ENCODE results near the gene RGMB.

The RGMB gene

DNA sequence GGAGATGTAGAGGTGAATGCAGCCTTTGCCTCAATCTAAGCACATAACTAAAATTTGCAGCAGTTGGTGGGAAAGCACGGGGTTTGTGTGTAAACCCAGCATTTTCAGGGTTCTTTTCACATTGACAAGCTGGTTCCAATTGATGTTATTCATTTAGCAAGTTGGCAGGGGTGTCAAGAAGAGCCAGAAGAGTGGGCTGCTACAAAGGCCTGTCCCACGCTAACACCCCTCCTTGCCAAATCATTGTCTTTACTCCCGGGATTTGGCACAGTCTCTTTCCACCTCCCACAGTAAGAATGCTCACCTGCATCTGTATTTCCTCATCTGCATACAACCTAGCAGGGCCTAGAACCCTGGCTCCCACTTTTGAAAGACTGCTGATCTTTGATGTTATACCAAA lies 11.8 kb downstream of the RGMB start:
- no peak for DNase-seq (ENCODE audit: low spot score)

DNA sequence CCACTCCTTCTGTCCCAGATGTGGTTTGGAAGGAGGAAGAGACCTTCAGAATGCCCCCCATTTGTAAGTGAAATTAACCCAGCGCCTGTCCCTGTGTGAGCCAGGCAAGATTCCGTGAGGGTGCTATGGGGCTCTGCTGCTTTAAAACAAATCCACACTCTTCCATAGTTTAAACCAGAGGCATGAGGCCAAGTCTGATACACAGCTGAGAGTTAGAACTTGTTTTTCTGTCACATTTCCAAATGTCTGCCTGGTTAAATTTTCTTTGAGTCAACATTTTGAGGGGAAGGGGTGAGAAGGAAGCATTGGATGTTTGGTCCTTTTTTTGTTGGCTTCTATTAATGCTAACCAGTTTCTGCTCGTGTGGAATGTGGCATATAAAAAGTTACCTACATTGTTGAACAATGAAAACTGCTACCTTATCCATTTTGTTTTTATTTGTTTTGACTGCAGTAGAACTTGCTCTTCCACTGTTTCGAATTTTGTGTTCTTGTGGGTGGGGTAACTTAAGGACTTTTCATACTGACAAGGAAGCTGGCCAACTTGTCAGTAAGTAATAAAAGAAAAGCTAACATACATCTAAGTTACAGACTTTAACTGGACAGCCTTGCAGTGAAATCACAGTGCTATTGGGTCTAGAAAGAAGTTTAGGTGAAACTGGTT lies 12.9 kb downstream of the RGMB start:
- DNase-seq (ENCODE audit: low spot score), result no peak

DNA sequence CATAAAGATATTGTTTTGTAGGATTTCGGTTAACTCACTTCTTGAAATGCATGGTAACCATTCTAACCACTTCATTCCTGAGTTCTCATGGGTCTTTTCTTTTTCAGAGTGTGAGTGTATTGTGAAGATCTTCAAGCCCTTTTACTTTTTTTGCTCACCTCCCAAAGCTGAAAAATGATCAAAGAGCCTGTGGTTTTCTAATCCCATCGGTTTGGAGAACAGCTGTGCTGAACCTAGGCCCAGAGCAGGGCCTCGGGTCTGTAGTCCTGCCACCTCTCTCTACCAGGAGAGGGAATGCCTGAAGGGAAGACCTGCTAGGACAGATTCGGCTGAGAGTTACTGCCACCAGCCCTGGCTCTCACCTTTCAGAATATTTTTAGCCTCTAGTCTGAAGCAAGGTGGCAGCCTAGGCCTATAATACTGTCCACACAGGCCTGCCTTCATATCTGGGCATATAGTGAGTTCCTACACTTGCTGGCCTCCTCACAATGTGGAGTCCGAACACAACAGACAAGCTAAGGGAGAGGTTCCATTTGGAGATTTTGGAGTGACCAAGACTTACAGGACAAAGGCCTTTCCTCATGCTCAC lies 13.8 kb downstream of the RGMB start:
- DNase-seq (ENCODE audit: low spot score), result no peak

DNA sequence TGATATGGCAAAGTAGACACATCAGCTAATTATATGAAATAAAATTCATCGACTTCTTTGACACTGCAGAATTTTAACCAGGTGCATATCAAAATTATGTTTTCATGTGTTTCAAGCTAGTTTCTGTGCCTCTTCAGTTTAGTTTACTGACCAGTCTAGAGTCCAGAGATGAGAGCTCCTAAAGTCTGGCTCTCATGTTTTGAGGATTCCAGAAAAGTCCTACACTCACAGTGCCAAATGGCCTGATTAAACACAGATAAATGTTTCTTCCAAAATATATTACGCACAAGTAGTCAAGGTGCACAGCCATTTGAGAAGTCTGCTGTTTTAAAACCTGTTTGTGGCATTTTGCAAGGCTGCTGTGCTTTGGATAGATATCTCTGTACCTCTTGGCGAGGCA lies 15.6 kb downstream of the RGMB start:
- DNase-seq (ENCODE audit: low spot score), result no peak

DNA sequence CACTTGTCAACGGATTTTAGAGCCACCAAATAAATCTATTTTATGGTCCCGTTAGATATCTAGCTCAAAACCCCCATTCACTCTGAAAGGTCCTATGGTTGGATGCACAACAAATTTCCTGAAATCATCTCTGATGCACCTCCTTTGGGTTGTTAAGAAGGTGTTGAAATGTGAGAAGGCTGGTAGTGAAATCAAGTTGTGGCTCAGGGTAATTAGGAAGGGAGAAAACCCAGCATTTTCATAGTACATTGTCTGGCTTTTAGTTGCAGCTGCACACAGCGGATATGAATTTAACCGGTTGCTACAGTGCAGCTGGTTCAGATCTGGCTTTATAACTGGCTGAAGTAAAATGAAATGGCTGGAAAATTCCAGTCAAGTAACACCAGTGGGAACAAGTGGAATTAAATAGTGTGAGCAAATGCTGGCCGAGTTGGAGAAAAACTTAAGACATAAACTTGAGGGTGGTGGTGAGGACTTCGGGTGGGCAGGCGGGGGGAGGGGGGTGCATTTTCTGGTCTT lies 17.6 kb downstream of the RGMB start:
- no peak for DNase-seq (ENCODE audit: low spot score)

DNA sequence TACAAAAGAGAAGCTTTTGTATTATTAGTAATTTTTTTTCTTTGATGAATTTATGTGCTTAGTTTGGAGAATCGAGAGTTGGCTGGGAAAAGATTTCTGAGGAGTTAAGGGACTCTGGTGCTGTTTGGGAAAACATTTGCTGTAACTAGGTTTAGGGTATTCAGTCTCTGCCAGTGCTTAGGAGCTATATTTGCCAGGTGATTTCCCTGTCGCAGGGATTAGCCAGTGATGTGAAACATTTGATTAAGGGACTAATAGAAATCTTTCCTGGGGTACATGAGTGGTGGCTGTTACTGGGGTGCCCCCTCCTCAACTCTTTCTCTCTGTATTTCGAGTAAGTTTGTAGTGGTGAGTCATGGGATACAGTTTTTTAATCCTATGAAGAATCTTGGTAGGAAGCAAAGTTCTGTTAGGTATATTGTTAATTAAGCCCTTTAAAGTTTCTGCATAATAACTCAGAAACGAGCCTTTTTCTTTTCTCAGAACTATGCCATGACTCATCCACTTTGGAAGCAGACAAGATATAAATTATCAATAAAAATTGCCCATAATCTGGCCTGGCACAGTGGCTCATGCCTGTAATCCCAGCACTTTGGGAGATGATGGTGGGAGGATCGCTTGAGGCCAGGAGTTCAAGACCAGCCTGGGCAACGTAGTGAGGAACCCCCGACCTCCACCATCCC lies 18.6 kb downstream of the RGMB start:
- DNase-seq (ENCODE audit: low spot score), result no peak

DNA sequence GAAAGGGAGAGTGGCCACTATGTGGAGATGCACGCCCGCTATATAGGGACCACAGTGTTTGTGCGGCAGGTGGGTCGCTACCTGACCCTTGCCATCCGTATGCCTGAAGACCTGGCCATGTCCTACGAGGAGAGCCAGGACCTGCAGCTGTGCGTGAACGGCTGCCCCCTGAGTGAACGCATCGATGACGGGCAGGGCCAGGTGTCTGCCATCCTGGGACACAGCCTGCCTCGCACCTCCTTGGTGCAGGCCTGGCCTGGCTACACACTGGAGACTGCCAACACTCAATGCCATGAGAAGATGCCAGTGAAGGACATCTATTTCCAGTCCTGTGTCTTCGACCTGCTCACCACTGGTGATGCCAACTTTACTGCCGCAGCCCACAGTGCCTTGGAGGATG lies 19.8 kb downstream of the RGMB start:
- DNase-seq (ENCODE audit: low spot score), result no peak

DNA sequence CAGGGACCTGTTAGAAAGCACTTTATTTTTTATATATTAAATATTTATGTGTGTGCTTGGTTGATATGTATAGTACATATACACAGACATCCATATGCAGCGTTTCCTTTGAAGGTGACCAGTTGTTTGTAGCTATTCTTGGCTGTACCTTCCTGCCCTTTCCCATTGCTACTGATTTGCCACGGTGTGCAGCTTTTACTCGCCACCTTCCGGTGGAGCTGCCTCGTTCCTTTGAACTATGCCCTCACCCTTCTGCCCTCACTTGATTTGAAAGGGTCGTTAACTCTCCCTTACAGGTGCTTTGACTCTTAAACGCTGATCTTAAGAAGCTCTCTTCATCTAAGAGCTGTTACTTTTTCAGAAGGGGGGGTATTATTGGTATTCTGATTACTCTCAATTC lies 20.5 kb downstream of the RGMB start:
- no peak for DNase-seq (ENCODE audit: low spot score)

DNA sequence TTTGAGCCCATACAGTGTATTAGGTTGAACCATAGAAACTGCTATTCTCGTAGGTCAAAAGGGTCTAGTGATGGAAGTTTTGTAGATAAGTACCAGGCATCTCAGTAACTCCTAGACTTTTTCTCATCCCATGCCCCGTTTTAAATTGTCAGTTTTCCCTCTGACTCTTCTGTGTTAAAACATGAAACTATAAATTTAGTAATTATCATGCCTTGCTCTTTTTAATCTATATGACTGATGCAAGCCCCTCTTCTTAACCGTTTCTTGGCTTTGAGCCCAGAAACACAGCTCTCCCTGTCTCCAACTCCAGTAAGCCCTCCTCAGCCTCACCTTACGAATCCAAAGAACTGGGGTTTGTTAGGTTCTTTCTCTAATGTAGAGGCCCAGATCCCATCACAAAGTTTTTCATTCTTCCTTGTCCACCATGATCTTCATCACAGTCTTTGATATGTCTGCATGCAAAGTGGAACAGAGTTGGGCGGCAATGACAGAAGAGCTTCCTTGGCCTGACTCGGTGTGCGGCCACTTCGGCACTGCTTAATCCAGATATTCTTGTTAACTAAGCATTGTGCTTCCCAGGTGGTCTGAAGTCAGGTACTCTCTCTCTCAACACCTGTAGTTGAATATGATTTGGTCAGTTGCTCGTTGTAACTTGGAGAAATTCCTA lies 21.1 kb downstream of the RGMB start:
- DNase-seq (ENCODE audit: low spot score), result no peak

DNA sequence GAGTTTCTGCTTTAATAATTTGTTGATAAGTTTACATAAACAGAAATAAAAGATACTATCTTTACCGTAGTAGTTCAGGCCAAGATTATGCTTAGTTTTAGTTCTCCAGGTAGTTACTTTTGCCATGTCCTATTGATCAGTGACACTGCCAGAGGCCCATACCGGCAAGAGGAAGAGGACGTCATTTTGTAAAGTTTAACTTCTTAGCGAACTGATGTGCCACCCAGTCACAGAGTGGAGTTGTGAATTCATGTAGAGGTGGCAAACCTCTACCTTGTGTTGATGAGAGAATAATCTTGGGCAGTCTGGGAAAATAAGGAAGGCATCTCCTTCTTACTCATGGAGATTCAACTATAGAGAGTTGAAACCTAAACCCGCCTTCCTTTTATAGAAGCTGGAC lies 21.8 kb downstream of the RGMB start:
- no peak for DNase-seq (ENCODE audit: low spot score)

DNA sequence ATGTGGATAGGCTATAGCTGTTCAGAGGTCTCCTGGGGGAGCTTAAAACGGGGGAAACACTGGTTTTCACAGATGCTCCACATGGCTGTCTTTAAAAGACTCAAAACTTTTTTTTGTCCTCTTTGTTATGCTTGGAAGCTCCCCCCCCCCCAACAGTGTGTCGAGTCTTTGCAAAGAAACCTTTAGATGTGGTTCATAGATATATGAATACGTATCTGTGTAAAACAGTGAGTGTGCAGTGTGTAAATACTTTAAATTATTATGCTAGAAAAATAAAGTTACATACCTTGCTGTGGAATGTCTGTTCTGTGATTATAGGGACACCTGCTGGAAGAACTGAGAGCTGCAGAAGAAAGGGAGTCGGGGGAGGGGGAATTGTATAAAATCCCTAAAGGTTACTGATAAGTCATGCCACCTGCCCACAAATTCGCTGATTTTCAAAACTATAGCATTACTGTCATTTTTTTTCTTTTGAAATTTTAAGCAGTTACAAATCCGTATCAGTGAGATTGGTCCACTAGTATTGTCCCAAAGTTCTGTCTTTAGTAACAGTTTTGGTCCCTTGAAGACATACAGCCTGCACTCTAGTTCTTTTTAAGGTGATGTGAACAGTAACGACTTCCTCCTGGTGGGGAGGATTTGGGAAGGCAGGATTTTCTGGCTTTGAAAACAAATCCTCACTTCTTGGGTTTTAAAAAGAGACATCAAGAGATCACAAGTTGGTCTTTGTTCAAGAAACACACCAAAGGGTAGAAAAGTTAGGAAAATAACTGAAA lies 22.9 kb downstream of the RGMB start:
- peak; percentile 64 for DNase-seq (ENCODE audit: low spot score)

DNA sequence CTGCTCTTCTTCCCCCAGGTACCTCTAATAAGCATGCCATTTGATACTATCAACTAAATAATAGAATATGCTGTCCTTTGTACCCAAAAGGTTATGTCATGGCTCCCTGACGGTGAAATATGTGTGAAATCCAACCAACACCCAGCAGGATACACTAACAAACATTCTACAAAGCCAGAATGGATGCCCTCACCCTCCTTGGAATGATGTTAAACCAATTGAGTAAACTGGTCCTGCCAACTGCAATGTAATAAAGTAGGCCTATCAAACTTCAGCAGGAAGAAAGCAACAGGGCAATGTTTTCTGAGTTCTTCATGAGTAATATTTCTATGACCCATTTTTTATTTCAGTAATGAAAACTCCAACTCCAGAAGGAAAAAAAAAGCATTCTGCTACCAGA lies 24.9 kb downstream of the RGMB start:
- DNase-seq (ENCODE audit: low spot score), result no peak

DNA sequence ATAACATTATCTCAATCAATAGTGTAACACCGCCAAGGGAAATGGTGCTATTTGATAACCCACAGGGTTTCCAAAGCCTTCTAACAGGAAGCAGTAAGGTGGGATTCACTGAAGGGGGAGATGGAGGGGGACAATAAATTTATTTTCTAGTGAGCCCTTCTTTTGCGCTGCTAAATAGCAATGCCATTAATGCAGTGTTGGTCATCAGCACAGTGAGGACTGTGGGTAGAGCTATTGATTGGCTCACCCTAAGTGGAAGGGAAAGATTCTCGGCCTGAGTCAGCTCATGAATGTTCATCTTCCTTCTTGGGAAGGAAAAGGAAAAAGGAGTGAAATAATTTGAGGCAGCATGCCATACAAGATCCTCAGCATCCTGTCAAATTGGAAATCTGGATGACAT lies 25.4 kb downstream of the RGMB start:
- DNase-seq (ENCODE audit: low spot score), result no peak

DNA sequence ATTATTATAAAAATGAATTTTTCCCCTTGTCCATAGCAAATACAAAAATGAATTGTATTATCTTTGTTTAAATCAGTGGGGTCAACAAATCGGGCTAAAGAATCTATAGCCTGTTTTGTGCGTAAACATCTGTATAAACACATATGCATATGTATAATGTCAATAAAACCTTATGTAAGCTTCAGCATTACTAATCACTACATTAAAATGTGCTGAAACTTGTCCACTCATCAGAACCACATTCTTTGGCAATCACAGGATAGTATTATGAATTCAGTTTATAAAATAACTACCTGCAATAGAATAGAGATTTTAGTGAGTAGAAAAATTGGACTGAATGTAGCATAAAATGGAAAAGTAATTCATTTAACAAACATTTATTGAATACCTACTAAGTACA lies 30.6 kb downstream of the RGMB start:
- DNase-seq (ENCODE audit: low spot score), result no peak

DNA sequence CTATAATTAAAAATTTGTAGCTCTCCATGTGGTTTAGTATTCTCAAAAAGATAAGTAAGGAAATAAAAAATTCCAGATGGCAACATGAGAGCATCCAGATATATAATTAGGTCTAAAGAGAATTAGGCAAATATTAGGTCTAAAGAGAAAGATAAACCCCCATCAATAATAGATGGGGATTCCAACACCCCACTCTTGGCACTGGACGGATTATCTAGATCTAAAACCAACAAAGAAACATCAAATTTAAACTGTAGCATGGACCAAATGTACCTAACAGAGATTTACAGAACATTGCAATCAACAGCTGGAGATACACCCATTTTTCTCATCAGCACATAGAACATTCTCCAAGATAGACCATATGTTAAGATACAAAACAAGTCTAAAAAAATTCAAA lies 31.6 kb downstream of the RGMB start:
- DNase-seq (ENCODE audit: low spot score), result no peak

DNA sequence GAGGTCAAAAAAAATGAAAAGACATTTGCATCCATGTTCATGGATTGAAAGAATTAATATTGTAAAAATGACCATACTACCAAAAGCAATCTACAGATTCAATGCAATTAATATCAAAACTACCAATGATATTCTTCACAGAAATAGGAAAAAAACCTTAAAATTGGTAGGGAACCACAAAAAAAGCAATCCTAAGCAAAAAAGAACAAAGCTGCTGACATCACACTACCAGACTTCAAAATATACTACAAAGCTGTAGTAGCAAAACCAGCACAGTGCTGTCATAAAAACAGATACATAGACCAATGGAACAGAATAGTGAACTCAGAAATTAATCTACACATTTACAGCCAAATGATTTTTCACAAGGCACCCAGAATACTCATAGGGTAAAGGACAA lies 34.3 kb downstream of the RGMB start:
- no peak for DNase-seq (ENCODE audit: low spot score)

DNA sequence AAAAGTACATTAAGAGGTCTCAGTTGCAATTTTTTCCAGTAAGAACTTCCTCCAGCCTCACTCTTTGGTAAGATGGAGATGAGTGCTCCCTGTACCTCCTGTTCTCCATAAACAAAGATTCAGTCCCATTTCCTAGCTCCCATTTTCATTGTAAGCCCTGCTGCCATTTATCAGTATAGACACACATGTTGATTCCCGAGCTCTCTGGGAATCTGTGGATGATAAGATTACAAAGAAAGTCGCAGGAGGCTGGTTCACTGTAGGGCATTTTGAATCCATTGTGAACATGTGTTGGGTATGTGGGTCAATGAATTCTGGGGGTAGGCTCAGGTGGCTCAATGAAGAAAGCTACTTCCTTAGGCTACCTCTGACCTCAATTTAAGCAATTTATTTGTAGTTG lies 36.7 kb downstream of the RGMB start:
- no peak for DNase-seq (ENCODE audit: low spot score)

DNA sequence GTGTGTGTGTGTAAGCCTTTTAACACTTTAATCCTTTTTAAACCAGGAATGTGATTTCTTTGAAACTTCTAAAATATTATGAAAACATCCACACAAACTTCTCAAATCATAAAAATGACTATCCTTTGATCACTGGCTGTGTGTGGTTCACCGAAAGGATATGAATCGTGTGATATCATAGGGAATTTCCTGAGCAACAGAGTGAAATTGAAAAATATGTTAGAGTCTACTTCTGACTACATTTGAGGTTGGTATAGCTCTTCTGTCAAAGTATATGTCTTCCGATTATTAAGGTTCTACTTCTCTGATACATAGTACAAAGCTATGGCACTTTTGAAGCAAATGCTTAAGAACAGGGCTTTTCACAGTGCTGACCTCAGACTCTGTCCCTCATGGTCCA lies 40.3 kb downstream of the RGMB start:
- DNase-seq (ENCODE audit: low spot score), result no peak

DNA sequence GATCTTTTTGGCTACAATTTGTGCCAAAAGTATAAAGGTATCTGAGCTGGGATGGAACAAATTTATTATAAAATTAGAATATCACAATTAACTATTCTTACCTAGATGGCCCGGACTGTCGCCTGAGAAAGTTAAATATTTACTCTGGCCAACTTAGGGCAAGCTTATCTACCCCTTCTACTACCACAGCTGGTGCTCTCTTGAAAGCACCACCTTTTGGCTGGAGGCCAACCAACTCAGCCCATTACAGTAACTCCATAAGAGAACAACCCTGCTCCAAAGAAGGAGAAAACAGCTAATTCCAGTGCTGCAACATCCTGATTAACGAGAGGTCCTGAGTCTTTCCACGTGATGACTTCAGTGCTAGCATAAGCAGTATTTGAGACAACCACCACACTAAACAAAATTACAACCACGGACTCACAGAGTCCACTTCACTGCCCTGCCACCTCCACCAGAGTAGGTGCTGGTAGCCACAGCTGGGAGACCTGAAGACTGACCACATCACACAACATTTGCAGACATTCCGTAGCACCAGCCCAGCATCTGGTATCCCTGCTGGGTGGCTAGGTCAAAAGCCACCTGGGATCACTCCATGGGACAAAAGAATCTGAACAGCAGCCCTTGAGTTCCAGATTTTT lies 43.2 kb downstream of the RGMB start:
- DNase-seq (ENCODE audit: low spot score), result peak; percentile 16

DNA sequence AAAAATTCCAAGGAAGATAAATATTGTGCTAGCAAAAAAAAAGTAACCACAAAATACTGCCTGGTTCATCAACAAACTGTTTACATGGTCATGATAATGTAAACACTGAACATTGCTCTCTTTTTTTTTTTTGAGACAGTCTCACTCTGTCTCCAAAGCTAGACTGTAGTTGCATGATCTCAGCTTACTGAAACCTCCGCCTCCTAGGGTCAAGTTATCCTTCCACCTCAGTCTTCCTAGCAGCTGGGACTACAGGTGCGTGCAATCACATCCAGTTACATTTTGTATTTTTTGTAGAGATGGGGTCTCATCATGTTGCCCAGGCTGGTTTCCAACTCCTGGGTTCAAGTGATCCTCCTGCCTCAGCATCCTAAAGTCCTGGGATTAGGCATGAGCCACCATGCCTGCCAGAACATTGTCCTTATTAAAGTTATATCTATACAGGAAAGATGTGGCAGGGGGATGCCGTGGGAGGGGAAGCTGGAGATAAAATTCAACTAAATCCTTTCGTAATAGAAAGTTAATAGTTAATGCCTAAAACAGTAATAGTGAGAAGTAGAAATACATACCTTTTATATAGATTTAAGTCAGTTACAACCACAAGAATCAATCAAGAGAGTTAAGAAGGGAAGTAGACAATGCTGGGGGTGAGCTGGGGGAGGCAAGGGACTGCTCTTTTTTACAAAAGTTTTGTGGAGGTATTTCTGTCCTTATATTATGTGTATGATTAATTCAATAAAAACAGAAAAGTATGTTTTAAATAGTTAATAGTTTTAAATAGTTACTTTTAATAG lies 52.3 kb downstream of the RGMB start:
- no peak for DNase-seq (ENCODE audit: low spot score)

DNA sequence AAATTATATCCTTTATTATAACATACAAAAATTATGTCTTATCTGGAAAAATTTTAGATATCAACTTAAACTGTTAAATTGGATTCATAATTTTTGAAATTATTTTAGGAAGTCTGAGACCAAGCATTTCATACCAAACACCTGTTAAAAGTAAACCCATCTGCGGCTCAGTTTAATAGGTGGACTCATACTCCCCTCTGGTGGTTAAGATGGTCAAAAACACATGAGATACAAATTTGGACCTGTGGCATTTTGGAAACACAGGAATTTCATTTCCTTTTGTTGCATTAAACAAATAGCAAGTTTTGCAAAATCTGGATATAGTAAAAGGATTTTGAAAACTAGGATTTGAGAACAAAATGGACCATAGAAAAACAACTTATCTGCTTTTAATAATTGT lies 53.7 kb downstream of the RGMB start:
- peak; percentile 60 for DNase-seq (ENCODE audit: low spot score)
